HG03025 (cell line): ENCODE results near the gene CD2.

Experiments
- ATAC-seq: cut with Tn5 transposase; IDR thresholded peaks from one replicate; pipeline ENCODE4 v1.9.1; 2021; ENCODE audit warnings: mild to moderate bottlenecking, moderate library complexity; ENCODE audit not compliant: unreplicated experiment, low FRiP score

Gene CD2

DNA sequence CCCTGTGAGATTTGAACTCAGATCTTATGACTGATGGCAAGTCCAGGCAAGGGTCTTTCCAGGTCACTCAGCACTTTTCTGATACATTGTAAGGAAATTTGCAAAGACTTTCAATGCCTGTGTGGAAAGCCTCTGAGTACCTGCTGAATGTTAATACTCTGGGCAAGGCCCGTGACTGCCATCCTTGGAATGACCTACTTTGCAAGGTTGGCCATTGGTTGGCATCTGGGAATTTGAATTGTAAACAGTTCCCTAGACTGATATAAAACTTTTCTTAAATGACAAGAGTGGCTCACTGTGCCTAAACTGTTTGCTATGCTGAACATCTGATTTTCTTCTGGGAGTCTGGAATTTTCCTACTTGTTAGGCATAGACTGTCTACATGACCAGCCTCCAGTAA, 57.1 kb downstream of the CD2 start:
- ATAC-seq, result no peak

DNA sequence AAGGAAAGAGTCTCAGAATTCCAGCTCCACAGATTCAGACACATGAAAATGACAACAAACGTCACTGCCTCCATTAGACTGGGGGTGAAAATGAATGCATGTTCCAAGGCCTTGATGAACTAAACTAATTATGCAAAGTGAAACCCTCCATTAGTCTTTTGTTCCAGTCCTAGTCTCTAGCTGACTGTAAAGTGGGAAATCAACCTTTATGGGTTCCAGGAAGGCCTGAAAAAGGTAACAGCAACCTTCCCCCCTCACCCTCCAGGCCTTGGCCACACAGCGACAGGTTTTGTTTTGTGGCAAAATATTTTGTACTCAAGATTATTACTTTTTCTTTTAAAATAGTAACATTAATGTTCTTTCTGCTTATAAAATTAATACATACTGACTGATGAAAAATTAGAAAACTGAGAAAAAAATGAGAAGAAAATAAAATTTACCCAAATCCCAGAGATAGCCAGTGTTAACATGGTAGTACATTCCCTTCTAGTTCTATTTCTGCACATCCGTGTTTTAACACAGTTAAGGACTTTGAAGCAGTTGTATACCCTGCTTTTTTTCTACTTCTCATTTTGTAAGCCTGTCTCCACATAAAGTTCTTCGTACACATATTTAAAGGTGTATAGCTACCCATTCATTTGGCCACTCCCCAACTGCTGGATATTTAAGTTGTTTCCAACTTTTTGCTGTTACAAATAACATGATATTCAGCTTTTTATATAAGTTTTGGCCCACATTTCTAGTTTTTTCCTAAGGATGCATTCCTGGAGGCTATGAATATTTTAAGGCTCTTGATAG, 60.9 kb downstream of the CD2 start:
- no peak for ATAC-seq

DNA sequence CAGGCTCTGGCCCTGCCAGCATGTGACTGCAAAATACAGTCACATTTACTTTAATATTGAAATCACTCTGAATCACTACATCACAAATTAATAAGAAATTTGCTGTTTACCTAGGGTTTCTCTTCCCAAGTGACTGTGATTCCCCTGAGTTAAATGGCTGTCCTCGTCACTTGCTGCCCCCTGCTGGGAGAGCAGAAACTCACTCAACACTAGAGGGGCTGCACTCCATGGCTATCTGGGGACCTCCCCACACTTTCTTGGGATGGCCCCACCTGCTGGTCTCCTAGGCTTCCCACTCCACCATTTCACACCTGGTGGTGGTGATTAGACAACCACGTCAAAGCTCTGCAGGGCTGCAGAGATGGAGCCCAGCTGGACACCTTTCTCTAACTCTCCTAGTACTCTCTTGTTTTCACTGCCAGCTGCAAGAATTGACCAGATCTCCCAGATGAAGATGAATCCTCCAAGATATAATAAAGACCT, 63.4 kb downstream of the CD2 start:
- no peak for ATAC-seq
